ENCODE results near the gene WFDC13. TPM values are rescaled to one million over a fixed set of nuclear protein-coding genes. Genes with fewer than 3 reads are reported as not detected.
"Not testable (repeated sequence)": the region's sequence is repeated elsewhere in the genome, so short reads cannot be mapped to it uniquely, and the experiment has no call there.

The WFDC13 gene
- not detected for total RNA-seq (2021; fragmentation: NEBNext Ultra II Directional; extraction: Animal tissue kit (Norgen Biotek cat#: 25700))
- long read RNA-seq: 0 reads

- Mint-ChIP-seq H3K27ac (no peak within 1 kb of the TSS), H3K4me3 (no peak within 1 kb of the TSS), H3K27me3 (ENCODE audit: insufficient read depth) (peaks cover 9% of the 10 kb centered on the region; the same call in 1 of the 2 replicates), H3K4me1 (ENCODE audit: low read depth) (no peaks in the 10 kb centered on the region), H3K36me3 (ENCODE audit: low read depth) (no peaks in the 10 kb centered on the region), H3K9me3 (no peaks in the 10 kb centered on the region)
- TF ChIP-seq CTCF (IDR thresholded peaks at IDR 0.05): no peak
- no peak for DNase-seq
Observed at GRCh38 chr20:45701873-45702272, at the start of gene WFDC13. TSS of gene WFDC13 (plus strand) at chr20:45702038. CDS start at chr20:45702124, 86 bp downstream.

- not testable (repeated sequence) for DNase-seq; H3K4me3 Mint-ChIP-seq; H3K4me1 Mint-ChIP-seq (ENCODE audit: low read depth); H3K27ac Mint-ChIP-seq; H3K36me3 Mint-ChIP-seq (ENCODE audit: low read depth); H3K27me3 Mint-ChIP-seq (ENCODE audit: insufficient read depth); H3K9me3 Mint-ChIP-seq
Observed at GRCh38 chr20:45657038-45657437, 44.8 kb upstream of the WFDC13 start.

GRCh38 chr20:45670139-45670538 is 31.7 kb upstream of the WFDC13 start, which contains the start of gene WFDC11:
TSS of gene WFDC11 (minus strand) at chr20:45670239. CDS start at chr20:45650600, 19,639 bp downstream.
- Mint-ChIP-seq H3K4me1 (ENCODE audit: low read depth) (no peaks in the 10 kb centered on the region), H3K9me3 (no peaks in the 10 kb centered on the region; the same call in 1 of the 2 replicates), H3K36me3 (ENCODE audit: low read depth) (no peaks in the 10 kb centered on the region), H3K27ac (no peak within 1 kb of the TSS), H3K4me3 (no peak within 1 kb of the TSS), H3K27me3 (ENCODE audit: insufficient read depth) (peaks cover 5% of the 10 kb centered on the region; the same call in 1 of the 2 replicates)
- TF ChIP-seq CTCF (IDR thresholded peaks at IDR 0.05): no peak
- no peak for DNase-seq

- Mint-ChIP-seq H3K4me1 (ENCODE audit: low read depth) (no peaks in the 10 kb centered on the region), H3K4me3 (no peak overlapping the region), H3K9me3 (no peaks in the 10 kb centered on the region), H3K27me3 (ENCODE audit: insufficient read depth) (peaks cover 5% of the 10 kb centered on the region; the same call in 1 of the 2 replicates), H3K27ac (no peak overlapping the region), H3K36me3 (ENCODE audit: low read depth) (no peaks in the 10 kb centered on the region)
- no peak for TF ChIP-seq CTCF (IDR thresholded peaks at IDR 0.05)
- no peak for DNase-seq
Observed at GRCh38 chr20:45672765-45673164, 29.1 kb upstream of the WFDC13 start.

GRCh38 chr20:45679650-45680049 is 22.2 kb upstream of the WFDC13 start:
- Mint-ChIP-seq H3K36me3 (ENCODE audit: low read depth) (no peaks in the 10 kb centered on the region), H3K27ac (no peak overlapping the region), H3K27me3 (ENCODE audit: insufficient read depth) (no peaks in the 10 kb centered on the region; the same call in 1 of the 2 replicates), H3K4me3 (no peak overlapping the region), H3K4me1 (ENCODE audit: low read depth) (no peaks in the 10 kb centered on the region), H3K9me3 (peaks cover 6% of the 10 kb centered on the region; the same call in 1 of the 2 replicates)
- no peak for DNase-seq
- no peak for TF ChIP-seq CTCF (IDR thresholded peaks at IDR 0.05)

- H3K4me1 Mint-ChIP-seq (ENCODE audit: low read depth): no peaks in the 10 kb centered on the region
- peaks cover 8% of the 10 kb centered on the region; the same call in 1 of the 2 replicates for H3K9me3 Mint-ChIP-seq
- no peak for TF ChIP-seq CTCF (IDR thresholded peaks at IDR 0.05)
- H3K27me3 Mint-ChIP-seq (ENCODE audit: insufficient read depth): no peaks in the 10 kb centered on the region
- no peaks in the 10 kb centered on the region for H3K36me3 Mint-ChIP-seq (ENCODE audit: low read depth)
- H3K27ac Mint-ChIP-seq: no peak overlapping the region
- DNase-seq: no peak
- H3K4me3 Mint-ChIP-seq: no peak overlapping the region
Observed at GRCh38 chr20:45685896-45686295, 15.9 kb upstream of the WFDC13 start.

GRCh38 chr20:45693346-45693745 is 8.5 kb upstream of the WFDC13 start:
- H3K27me3 Mint-ChIP-seq (ENCODE audit: insufficient read depth); DNase-seq; H3K27ac Mint-ChIP-seq; H3K9me3 Mint-ChIP-seq; H3K4me1 Mint-ChIP-seq (ENCODE audit: low read depth); H3K36me3 Mint-ChIP-seq (ENCODE audit: low read depth); H3K4me3 Mint-ChIP-seq: not testable (repeated sequence)

Data from HFFc6 (cell line).